Activated naive CD4-positive, alpha-beta T cell treated with anti-CD3 and anti-CD28 coated beads, Interleukin-2, amount 50 U/mL, for 24 hours (primary cell): ENCODE data around the gene SLC39A10.
"Not testable (repeated sequence)": the region's sequence is repeated elsewhere in the genome, so short reads cannot be mapped to it uniquely, and the experiment has no call there.

ENCODE experiments used
- H3K27ac Mint-ChIP-seq: one replicate; pipeline ENCODE4 v1.8.0; 2021; ENCODE audit warnings: mild to moderate bottlenecking, mixed read lengths
- H3K27me3 Mint-ChIP-seq: one replicate; pipeline ENCODE4 v1.8.0; 2021; ENCODE audit warnings: mixed read lengths
- H3K36me3 Mint-ChIP-seq: one replicate; pipeline ENCODE4 v1.8.0; 2021; ENCODE audit warnings: mixed read lengths
- H3K4me1 Mint-ChIP-seq: one replicate; pipeline ENCODE4 v1.8.0; 2021; ENCODE audit warnings: mixed read lengths
- H3K4me3 Mint-ChIP-seq: one replicate; pipeline ENCODE4 v1.8.0; 2021; ENCODE audit warnings: mild to moderate bottlenecking, mixed read lengths
- H3K9me3 Mint-ChIP-seq: one replicate; pipeline ENCODE4 v1.8.0; 2021; ENCODE audit warnings: mixed read lengths

SLC39A10 gene

DNA sequence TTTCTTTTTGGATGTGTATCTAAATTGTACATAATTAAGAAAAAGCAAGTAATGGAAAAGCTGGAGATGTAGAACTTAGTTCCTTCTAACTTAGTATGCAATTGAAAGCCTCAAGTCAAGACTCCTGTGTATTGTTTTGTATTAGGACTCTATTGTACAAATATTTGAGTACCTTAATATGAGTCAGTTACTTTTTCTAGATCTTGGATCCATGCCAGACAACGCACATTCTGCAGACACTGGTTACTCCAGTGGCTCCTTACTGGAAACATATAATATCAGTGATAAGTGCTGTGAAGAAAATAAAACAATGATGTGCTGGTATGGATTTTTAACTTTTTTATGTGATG is 1.5 kb downstream of the SLC39A10 start:
- H3K9me3 Mint-ChIP-seq, result no peaks in the 10 kb centered on the region
- H3K4me1 Mint-ChIP-seq, result peaks cover 45% of the 10 kb centered on the region
- H3K4me3 Mint-ChIP-seq, result peak overlapping the region; percentile 93
- H3K27me3 Mint-ChIP-seq, result no peaks in the 10 kb centered on the region
- peaks cover 4% of the 10 kb centered on the region for H3K36me3 Mint-ChIP-seq
- peak overlapping the region; percentile 100 for H3K27ac Mint-ChIP-seq

DNA sequence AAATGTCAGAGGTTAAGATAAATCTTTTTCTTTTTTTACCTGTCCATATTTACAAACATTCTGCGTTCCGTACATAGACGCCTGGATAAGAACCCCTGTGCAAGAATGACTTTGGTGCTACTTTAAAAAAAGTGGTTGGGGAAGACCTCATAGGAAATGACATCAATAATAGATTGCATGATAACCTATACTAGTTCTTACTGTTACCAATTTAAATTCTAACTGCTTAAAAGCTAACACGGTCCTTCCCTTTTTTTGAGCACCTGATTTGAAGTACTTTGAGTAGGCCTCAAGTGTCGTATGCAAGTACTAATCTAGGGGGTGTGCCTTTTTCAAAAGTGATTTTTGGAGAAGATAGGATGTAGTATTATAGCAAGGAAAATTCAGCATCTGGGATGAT is 2.1 kb downstream of the SLC39A10 start:
- H3K9me3 Mint-ChIP-seq, result no peaks in the 10 kb centered on the region
- H3K4me3 Mint-ChIP-seq, result peak overlapping the region; percentile 93
- peaks cover 49% of the 10 kb centered on the region for H3K4me1 Mint-ChIP-seq
- peaks cover 4% of the 10 kb centered on the region for H3K36me3 Mint-ChIP-seq
- no peaks in the 10 kb centered on the region for H3K27me3 Mint-ChIP-seq
- peak overlapping the region; percentile 100 for H3K27ac Mint-ChIP-seq

DNA sequence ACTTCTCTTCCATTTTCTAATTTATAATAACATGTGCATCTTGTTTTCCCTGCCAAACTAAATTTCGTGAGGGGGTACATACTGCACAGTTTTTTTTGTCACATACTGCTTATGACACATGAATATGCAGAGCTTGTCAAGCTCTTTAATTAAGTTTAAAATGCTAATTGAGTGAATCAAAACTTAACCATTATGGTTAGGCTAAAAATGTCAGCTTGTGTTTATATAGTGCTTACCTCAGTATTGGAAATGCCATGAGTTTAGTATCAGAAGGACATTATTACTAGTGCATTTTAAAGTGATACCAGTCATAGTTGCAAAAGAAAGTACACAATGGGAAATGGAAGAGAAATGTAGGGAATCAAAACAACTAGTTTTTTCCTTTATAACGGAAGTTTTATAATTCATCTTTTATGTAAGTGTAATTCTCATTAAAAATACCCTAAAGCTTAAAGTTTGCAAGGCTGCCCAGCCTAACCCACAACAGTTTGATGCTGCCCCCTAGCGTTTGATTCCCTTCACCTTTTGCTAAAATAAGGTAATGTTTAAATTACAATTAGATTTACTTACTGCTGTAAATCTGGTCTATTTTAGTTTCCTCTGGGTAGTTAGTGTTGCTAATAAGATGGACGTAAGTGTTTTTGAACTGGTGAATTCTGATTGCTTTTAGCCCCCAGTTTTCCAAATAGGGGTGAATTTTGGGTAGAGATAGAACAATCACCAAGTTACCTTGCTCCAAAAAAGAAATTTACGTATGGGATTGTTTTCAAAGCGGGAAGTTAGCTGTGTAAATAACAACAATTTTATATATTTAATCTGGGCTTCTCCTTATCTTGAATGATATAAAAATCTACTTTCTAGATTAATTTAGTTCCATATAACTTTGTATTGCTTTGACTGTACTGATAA is 3.2 kb downstream of the SLC39A10 start:
- peaks cover 57% of the 10 kb centered on the region for H3K4me1 Mint-ChIP-seq
- no peaks in the 10 kb centered on the region for H3K27me3 Mint-ChIP-seq
- H3K36me3 Mint-ChIP-seq, result peaks cover 4% of the 10 kb centered on the region
- no peaks in the 10 kb centered on the region for H3K9me3 Mint-ChIP-seq
- peak overlapping the region; percentile 100 for H3K27ac Mint-ChIP-seq
- peak overlapping the region; percentile 93 for H3K4me3 Mint-ChIP-seq

DNA sequence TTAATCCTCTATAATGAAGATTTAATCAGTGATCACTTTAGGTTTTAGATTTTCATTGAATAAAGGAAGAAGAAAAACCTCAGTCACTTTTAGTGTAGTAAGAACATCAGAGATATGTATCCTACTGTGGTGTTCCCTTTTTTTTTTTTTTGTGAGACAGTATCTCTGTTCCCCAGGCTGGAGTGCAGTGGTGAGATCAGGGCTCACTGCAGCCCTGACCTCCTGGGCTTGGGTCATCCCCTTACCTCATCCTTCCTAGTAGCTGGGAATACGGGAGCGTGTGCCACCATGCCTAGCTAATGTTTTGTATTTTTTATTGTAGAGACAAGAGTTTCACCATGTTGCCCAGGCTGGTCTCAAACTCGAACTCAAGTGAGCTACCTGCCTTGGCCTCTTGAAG is 5.1 kb downstream of the SLC39A10 start:
- Mint-ChIP-seq H3K4me1 (peaks cover 67% of the 10 kb centered on the region), H3K27me3 (no peaks in the 10 kb centered on the region), H3K4me3 (no peak overlapping the region), H3K27ac (peak overlapping the region; percentile 86), H3K9me3 (no peaks in the 10 kb centered on the region), H3K36me3 (peaks cover 4% of the 10 kb centered on the region)

DNA sequence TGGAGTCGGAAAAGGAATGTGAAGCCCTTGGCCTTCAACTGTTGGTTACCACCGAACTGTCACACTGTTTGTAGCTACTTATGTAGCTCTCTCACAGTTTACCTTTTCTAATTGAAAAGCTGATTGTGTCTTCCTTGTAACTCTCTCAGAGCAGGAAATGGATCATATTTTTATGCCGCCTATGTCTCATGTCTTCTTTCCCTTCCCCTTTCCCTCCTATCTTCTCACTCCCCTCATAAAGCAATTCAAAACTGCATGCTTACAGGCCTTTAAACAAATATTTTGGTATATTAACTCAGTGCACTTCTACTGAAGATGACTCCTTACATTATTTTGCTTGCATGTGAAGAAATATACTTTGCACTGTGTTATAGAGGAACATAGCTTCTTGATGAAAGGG is 6.0 kb downstream of the SLC39A10 start:
- H3K27me3 Mint-ChIP-seq, result no peaks in the 10 kb centered on the region
- H3K9me3 Mint-ChIP-seq, result no peaks in the 10 kb centered on the region

DNA sequence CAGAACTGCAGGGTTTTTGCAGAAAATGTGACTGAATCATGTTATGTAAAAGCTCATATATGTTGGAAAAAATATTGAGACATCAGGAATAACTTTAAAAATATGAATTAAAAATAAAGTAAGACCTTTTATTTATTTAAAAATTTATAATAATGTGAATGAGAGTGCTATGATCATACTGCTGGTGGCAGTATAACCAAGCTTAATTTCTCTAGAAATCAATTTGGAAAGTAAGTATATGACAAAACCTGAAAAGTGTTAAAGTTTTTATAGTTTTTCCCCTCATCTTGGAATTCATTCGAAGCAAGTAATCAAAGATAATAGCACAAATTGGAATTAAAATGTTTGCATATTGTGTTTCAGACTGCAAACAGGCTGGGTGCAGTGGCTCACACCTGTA is 7.5 kb downstream of the SLC39A10 start:
- peaks cover 81% of the 10 kb centered on the region for H3K4me1 Mint-ChIP-seq
- no peaks in the 10 kb centered on the region for H3K9me3 Mint-ChIP-seq
- H3K27ac Mint-ChIP-seq, result peak overlapping the region; percentile 82
- no peaks in the 10 kb centered on the region for H3K27me3 Mint-ChIP-seq
- H3K36me3 Mint-ChIP-seq, result no peaks in the 10 kb centered on the region
- H3K4me3 Mint-ChIP-seq, result no peak overlapping the region

More for the DNA sequence above, 6.0 kb downstream of the SLC39A10 start:
- Mint-ChIP-seq H3K36me3 (peaks cover 4% of the 10 kb centered on the region), H3K4me3 (peak overlapping the region; percentile 59), H3K4me1 (peaks cover 75% of the 10 kb centered on the region), H3K27ac (peak overlapping the region; percentile 99)

DNA sequence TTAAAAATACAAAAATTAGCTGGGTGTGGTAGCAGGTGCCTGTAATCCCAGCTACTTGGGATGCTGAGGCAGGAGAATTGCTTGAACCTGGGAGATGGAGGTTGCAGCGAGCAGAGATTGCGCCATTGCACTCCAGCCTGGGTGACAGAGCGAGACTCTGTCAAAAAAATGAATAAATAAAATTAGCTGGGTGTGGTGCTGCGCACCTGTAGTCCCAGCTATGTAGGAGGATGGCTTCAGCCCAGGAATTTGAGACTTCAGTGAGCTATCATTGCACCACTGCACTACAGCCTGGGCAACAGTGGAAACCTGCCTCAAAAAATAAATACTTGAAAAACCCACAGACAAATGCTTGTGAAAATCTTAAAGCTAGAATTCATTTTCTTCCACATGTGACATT is 8.1 kb downstream of the SLC39A10 start:
- not testable (repeated sequence) for H3K4me3 Mint-ChIP-seq, H3K36me3 Mint-ChIP-seq, H3K27me3 Mint-ChIP-seq, H3K9me3 Mint-ChIP-seq, H3K27ac Mint-ChIP-seq
- peaks cover 75% of the 10 kb centered on the region for H3K4me1 Mint-ChIP-seq

DNA sequence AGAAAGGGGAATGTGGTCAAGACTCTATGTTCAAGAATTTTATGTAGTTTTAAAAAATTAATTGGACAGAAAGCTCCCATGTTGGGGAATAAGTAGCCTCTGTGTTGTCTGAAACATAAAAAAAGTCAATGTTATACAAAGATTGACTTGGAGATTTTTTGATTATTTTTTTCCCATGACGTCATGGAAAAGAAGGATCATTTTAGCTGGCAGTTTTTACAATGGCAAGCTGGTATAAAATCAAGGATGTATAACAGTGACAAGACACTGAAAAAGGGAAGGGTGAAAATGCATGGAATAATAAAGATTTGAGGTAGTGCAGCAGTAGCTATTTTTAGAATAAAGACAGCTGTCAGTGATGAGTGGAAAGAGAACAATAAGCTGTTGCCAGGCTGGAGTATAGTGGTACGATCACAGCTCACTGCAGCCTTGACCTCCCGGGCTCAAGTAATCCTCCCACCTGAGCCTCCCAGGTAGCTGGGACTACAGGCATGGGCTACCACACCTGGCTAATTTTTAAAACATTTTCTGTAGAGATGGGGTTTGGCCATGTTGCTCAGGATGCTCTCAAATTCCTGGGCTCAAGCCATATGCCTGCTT is 9.2 kb downstream of the SLC39A10 start:
- H3K9me3 Mint-ChIP-seq, result no peaks in the 10 kb centered on the region
- peaks cover 78% of the 10 kb centered on the region for H3K4me1 Mint-ChIP-seq
- H3K27me3 Mint-ChIP-seq, result no peaks in the 10 kb centered on the region
- H3K4me3 Mint-ChIP-seq, result no peak overlapping the region
- H3K36me3 Mint-ChIP-seq, result no peaks in the 10 kb centered on the region
- peak overlapping the region; percentile 51 for H3K27ac Mint-ChIP-seq

DNA sequence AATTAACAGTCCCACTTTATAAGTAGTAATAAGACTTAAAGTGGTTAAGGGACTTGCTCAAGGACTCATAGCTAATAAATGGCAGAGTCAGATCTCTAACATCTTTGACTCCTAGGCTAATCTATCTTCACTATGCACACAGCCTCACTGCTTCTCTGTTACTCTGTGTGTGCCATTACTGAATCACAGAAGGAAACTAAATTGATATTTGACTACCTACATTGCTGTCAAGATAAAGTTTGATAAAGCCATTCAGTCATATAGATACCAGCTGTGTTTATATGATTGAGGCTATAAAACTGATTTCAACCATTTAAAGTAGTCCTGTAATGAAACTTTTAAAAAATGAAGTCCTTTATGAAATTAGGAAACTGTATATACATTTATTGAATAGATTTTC is 10.9 kb downstream of the SLC39A10 start:
- Mint-ChIP-seq H3K27ac (peak overlapping the region; percentile 43), H3K36me3 (peaks cover 2% of the 10 kb centered on the region), H3K4me1 (peaks cover 73% of the 10 kb centered on the region), H3K4me3 (no peak overlapping the region), H3K27me3 (no peaks in the 10 kb centered on the region), H3K9me3 (no peaks in the 10 kb centered on the region)

DNA sequence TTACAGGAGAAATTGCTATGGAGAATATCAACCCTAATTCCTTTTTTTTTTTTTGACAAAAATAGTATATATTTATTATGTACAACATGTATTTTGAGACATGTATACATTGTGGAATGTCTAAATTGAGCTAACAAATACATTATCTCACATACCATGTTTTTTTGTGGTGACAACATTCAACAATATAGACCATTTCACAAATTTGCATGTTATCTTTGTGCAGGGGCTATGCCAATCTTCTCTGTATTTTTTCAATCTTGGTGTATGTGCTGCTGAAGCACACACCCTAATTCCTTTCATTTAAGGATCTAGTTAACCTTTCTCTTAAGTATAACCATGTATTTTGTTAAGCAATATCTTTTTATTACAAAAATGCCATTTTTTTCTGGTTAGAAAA is 13.2 kb downstream of the SLC39A10 start:
- no peaks in the 10 kb centered on the region for H3K9me3 Mint-ChIP-seq
- H3K27ac Mint-ChIP-seq, result no peak overlapping the region
- peaks cover 3% of the 10 kb centered on the region for H3K36me3 Mint-ChIP-seq
- peaks cover 69% of the 10 kb centered on the region for H3K4me1 Mint-ChIP-seq
- H3K27me3 Mint-ChIP-seq, result no peaks in the 10 kb centered on the region
- H3K4me3 Mint-ChIP-seq, result no peak overlapping the region

DNA sequence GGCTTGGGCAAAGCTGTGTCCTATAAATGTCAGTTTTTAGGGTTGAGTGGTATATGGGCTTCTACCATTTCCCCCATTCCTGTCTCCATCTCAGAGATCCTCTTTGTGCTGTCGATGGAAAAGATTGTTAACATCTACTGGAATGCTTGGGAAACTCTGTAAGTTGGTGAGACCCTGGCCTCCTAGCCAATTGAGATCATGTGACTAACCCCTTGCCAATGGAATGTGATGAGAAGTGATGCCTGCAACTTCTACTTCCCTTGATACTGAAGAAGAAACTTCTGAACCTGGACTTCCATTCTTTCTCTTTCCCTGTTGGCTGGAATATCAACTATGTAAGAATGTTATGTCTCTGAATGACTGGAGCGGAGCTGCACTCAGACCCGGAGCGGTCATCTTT is 14.5 kb downstream of the SLC39A10 start:
- H3K4me1 Mint-ChIP-seq, result peaks cover 70% of the 10 kb centered on the region
- no peaks in the 10 kb centered on the region for H3K9me3 Mint-ChIP-seq
- no peak overlapping the region for H3K4me3 Mint-ChIP-seq
- no peaks in the 10 kb centered on the region for H3K27me3 Mint-ChIP-seq
- H3K27ac Mint-ChIP-seq, result no peak overlapping the region
- peaks cover 7% of the 10 kb centered on the region for H3K36me3 Mint-ChIP-seq

DNA sequence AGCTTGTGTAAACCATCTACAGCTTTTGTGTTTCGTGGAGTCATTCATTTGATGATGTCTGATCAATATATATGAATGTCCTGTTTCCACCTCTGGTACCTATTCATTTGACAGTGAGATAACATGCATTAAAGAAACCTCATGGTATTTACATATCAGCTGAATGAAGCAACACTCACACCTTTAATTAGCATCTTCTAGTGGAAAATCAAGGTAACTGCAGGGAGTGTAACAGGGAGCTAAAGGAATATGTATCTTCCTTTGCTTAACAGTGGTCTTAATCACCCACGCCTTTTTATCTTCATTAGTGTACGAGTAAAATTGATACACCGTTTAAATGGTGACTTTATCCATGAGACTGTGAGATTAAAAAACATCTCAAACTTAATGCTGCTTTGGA is 15.6 kb downstream of the SLC39A10 start:
- Mint-ChIP-seq H3K4me3 (no peak overlapping the region), H3K9me3 (no peaks in the 10 kb centered on the region), H3K27ac (no peak overlapping the region), H3K27me3 (no peaks in the 10 kb centered on the region), H3K4me1 (peaks cover 70% of the 10 kb centered on the region), H3K36me3 (peaks cover 7% of the 10 kb centered on the region)

DNA sequence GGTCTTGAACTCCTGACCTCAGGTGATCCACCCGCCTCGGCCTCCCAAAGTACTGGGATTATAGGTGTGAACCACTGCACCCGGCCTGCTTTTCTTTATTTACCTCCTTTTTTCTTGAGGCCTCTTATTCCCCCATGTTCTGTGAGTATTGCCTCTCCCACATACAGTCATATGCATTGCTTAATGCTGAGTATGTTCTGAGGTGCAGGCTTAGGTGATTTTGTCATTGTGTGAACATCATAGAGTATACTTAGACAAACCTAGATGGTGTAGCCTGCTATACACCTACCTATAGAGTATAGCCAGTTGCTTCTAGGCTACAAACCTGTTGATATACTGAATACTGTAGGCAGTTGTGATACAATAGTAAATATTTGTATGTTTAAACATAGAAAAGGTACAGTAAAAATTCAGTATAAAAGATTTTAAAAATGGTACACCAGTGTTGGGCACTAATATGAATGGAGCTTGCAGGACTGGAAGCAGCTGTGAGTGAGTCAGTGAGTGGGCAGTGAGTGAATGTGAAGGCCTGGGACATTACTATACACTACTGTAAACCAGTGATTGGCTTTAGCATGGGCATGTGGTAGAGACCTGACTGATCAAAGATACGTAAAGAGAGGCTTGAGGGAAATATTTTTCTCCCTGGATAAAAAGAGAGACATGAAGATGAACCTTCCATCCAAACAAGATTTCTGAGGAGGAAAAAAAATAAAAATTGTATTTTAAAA is 17.6 kb downstream of the SLC39A10 start:
- no peaks in the 10 kb centered on the region for H3K27me3 Mint-ChIP-seq
- no peaks in the 10 kb centered on the region for H3K9me3 Mint-ChIP-seq
- H3K4me3 Mint-ChIP-seq, result no peak overlapping the region
- no peak overlapping the region for H3K27ac Mint-ChIP-seq
- H3K4me1 Mint-ChIP-seq, result peaks cover 66% of the 10 kb centered on the region
- peaks cover 7% of the 10 kb centered on the region for H3K36me3 Mint-ChIP-seq

DNA sequence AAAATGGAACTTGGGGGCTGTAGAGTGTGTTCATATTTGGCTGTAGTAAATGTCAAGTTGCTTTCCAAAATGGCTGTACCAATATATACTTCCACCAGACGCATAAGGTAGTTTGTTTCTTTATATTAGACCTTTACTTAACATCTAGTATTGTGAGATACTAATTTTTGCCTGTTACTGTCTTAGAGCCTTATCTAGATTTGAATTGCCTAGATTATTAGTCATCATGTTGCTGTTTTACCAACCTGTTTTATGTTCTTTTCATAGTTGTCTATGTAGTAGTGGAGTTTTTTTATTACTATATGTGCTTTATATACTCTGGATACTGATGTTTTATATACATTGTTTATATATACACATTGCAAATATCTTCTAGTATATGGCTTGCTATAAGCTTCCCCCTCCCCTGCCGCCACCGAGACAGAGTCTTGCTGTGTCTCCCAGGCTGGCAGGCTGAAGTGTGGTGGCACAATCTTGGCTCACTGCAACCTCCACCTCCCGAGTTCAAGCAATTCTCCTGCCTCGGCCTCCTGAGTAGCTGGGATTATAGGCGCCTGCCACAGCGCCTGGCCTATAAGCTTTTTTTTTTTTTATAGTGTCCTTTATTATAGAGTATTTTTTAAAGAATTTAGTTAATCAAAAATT is 18.9 kb downstream of the SLC39A10 start:
- peaks cover 17% of the 10 kb centered on the region for H3K36me3 Mint-ChIP-seq
- H3K4me1 Mint-ChIP-seq, result peaks cover 70% of the 10 kb centered on the region
- no peak overlapping the region for H3K4me3 Mint-ChIP-seq
- H3K27me3 Mint-ChIP-seq, result no peaks in the 10 kb centered on the region
- no peak overlapping the region for H3K27ac Mint-ChIP-seq
- H3K9me3 Mint-ChIP-seq, result no peaks in the 10 kb centered on the region

DNA sequence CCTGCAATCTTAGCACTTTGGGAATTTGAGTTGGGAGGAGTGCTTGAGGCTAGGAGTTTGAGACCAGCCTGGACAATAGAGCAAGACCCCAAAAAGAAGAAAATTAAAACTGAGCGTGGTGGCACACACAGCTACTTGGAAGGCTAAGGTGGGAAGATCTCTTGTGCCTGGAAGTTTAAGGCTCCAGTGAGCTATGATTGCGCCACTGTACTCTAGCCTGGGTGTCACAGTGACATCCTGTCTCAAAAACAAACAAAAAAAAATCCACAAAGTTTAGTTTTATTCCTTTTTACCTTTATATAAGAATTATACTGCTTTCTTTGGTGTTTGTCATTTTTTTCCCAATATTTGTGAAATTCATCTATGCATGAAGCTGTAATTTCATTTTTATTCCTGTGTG is 20.3 kb downstream of the SLC39A10 start:
- Mint-ChIP-seq H3K27ac (no peak overlapping the region), H3K27me3 (no peaks in the 10 kb centered on the region), H3K9me3 (no peaks in the 10 kb centered on the region), H3K36me3 (peaks cover 19% of the 10 kb centered on the region), H3K4me1 (peaks cover 66% of the 10 kb centered on the region), H3K4me3 (no peak overlapping the region)
